ENCODE measurements around the gene PCDH8.

The PCDH8 gene

GRCh38 chr13:52840066-52840465, 8.4 kb downstream of the PCDH8 start:
- no peak for DNase-seq (ENCODE audit: low spot score)
- no peak for TF ChIP-seq CTCF (IDR thresholded peaks at IDR 0.05; ENCODE audit: borderline replicate concordance, control extremely low read depth, extremely low read depth, insufficient read depth, missing control alignments)
- in situ Hi-C loops (cut with MboI; ENCODE audit: low sequenced_read_pairs, unreplicated experiment), result no loop called here

- in situ Hi-C loops (cut with MboI; ENCODE audit: low sequenced_read_pairs, unreplicated experiment), result no loop called here
- no peak for DNase-seq (ENCODE audit: low spot score)
- no peak for TF ChIP-seq CTCF (IDR thresholded peaks at IDR 0.05; ENCODE audit: borderline replicate concordance, control extremely low read depth, extremely low read depth, insufficient read depth, missing control alignments)
Observed at GRCh38 chr13:52838433-52839107, 9.9 kb downstream of the PCDH8 start.

GRCh38 chr13:52837850-52838249, 10.6 kb downstream of the PCDH8 start:
- in situ Hi-C loops (cut with MboI; ENCODE audit: low sequenced_read_pairs, unreplicated experiment), result no loop called here
- no peak for TF ChIP-seq CTCF (IDR thresholded peaks at IDR 0.05; ENCODE audit: borderline replicate concordance, control extremely low read depth, extremely low read depth, insufficient read depth, missing control alignments)
- no peak for DNase-seq (ENCODE audit: low spot score)

GRCh38 chr13:52835071-52835839, 13.2 kb downstream of the PCDH8 start:
- DNase-seq (ENCODE audit: low spot score), result no peak
- no peak for TF ChIP-seq CTCF (IDR thresholded peaks at IDR 0.05; ENCODE audit: borderline replicate concordance, control extremely low read depth, extremely low read depth, insufficient read depth, missing control alignments)
- in situ Hi-C loops (cut with MboI; ENCODE audit: low sequenced_read_pairs, unreplicated experiment), result no loop called here

- DNase-seq (ENCODE audit: low spot score), result no peak
- no peak for TF ChIP-seq CTCF (IDR thresholded peaks at IDR 0.05; ENCODE audit: borderline replicate concordance, control extremely low read depth, extremely low read depth, insufficient read depth, missing control alignments)
- in situ Hi-C loops (cut with MboI; ENCODE audit: low sequenced_read_pairs, unreplicated experiment), result no loop called here
Observed at GRCh38 chr13:52833296-52833875, 15.1 kb downstream of the PCDH8 start.

GRCh38 chr13:52832313-52832712, 16.1 kb downstream of the PCDH8 start:
- in situ Hi-C loops (cut with MboI; ENCODE audit: low sequenced_read_pairs, unreplicated experiment), result no loop called here
- DNase-seq (ENCODE audit: low spot score), result no peak
- no peak for TF ChIP-seq CTCF (IDR thresholded peaks at IDR 0.05; ENCODE audit: borderline replicate concordance, control extremely low read depth, extremely low read depth, insufficient read depth, missing control alignments)
